CD4-positive, alpha-beta T cell treated with Interleukin-10 for 1 hour (primary cell): ENCODE measurements around the gene THADA.

Experiments
- DNase-seq: peaks from one replicate; pipeline ENCODE4 v3.0.0-alpha.2; 2020

THADA gene

GRCh38 chr2:43490252-43490786, 105.5 kb downstream of the THADA start:
- DNase-seq = no peak

GRCh38 chr2:43488737-43489136, 107.1 kb downstream of the THADA start:
- DNase-seq = no peak

GRCh38 chr2:43486603-43487002, 109.2 kb downstream of the THADA start:
- no peak for DNase-seq

GRCh38 chr2:43484323-43484930, 111.4 kb downstream of the THADA start:
- DNase-seq = peak; percentile 59

- peak; percentile 4 for DNase-seq
These were observed 112.9 kb downstream of the THADA start for GRCh38 chr2:43482961-43483360.

- DNase-seq = no peak
These were observed 113.8 kb downstream of the THADA start for GRCh38 chr2:43481927-43482542.

GRCh38 chr2:43480874-43481273, 115.0 kb downstream of the THADA start:
- no peak for DNase-seq

GRCh38 chr2:43478412-43479086, 117.3 kb downstream of the THADA start:
- DNase-seq = no peak

GRCh38 chr2:43475922-43476321, 119.9 kb downstream of the THADA start:
- no peak for DNase-seq

GRCh38 chr2:43475137-43475846, 120.5 kb downstream of the THADA start:
- DNase-seq = no peak

GRCh38 chr2:43474273-43474672, 121.6 kb downstream of the THADA start:
- DNase-seq = no peak

GRCh38 chr2:43473767-43474166, 122.1 kb downstream of the THADA start:
- DNase-seq = no peak

GRCh38 chr2:43472527-43473194, 123.2 kb downstream of the THADA start:
- DNase-seq = no peak

- no peak for DNase-seq
These were observed 126.1 kb downstream of the THADA start for GRCh38 chr2:43469713-43470112.

- DNase-seq = no peak
These were observed 126.7 kb downstream of the THADA start for GRCh38 chr2:43469094-43469493.

- no peak for DNase-seq
These were observed 127.9 kb downstream of the THADA start for GRCh38 chr2:43467891-43468290.

GRCh38 chr2:43465234-43465633, 130.6 kb downstream of the THADA start:
- DNase-seq = no peak

- no peak for DNase-seq
These were observed 131.2 kb downstream of the THADA start for GRCh38 chr2:43464590-43464989.

- no peak for DNase-seq
These were observed 132.8 kb downstream of the THADA start for GRCh38 chr2:43462866-43463641.

GRCh38 chr2:43461453-43462073, 134.3 kb downstream of the THADA start:
- DNase-seq = no peak

GRCh38 chr2:43460611-43461365, 135.1 kb downstream of the THADA start:
- no peak for DNase-seq
